GM12864 (cell line): ENCODE results near the gene PYDC1.

Experiments used
- DNase-seq: peaks from one replicate; pipeline ENCODE4 v3.0.0-alpha.2; 2011; ENCODE audit warnings: low read depth
- H3K4me3 ChIP-seq: 2 replicates; pipeline ENCODE4 v1.5.1; 2011; ENCODE audit warnings: mild to moderate bottlenecking, low read depth, low read length, control low read depth
- CTCF ChIP-seq: IDR thresholded peaks from 2 replicates; pipeline ENCODE4 v1.5.1; 2011; ENCODE audit warnings: low read depth, mild to moderate bottlenecking, moderate library complexity, low read length, control low read depth, inconsistent platforms; ENCODE audit errors: missing control alignments

PYDC1 gene

GRCh38 chr16:31221357-31222160 lies 4.6 kb upstream of the PYDC1 start:
- no peak overlapping the region for H3K4me3 ChIP-seq
- DNase-seq, result no peak
- no peak for TF ChIP-seq CTCF

DNA sequence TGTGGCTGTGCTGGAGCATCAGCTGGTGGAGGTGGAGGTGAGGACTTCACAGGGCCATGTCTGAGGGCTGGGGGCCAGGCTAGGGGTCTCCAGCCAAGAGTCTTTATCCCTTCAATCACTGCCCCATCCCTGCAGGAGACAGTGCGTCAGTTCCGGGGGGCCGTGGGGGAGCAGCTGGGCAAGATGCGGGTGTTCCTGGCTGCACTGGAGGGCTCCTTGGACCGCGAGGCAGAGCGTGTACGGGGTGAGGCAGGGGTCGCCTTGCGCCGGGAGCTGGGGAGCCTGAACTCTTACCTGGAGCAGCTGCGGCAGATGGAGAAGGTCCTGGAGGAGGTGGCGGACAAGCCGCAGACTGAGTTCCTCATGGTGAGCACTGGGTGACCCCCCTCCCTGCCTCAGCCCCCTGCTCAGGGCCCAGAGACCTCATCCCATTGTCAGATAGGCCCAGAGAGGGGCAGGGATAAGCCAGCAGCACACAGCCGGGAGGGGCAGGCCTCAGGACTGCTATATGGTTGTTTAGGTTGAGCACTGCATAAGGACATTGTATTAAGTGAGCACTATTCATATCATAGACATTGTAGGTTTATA lies 2.3 kb upstream of the PYDC1 start:
- DNase-seq, result no peak
- no peak overlapping the region for H3K4me3 ChIP-seq
- no peak for TF ChIP-seq CTCF

DNA sequence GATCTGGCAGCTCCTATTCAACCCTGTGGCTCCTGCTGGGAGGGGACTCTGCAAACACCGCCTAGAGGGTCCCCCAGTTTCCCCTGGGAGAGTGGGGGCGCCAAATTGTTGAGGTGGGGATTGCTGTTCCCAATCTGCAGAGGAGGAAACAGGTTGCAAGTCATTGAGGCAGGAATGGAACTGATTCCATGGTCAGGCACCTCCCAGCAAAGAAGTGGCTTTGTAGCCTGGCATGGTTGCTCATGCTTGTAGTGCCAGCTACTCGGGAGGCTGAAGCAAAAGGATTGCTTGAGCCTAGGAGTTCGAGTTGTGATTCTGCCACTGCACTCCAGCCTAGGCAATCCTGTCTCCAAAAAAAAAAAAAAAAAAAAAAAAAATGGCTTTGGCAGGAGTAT lies 198 bp upstream of the PYDC1 start:
- no peak overlapping the region for H3K4me3 ChIP-seq

DNA sequence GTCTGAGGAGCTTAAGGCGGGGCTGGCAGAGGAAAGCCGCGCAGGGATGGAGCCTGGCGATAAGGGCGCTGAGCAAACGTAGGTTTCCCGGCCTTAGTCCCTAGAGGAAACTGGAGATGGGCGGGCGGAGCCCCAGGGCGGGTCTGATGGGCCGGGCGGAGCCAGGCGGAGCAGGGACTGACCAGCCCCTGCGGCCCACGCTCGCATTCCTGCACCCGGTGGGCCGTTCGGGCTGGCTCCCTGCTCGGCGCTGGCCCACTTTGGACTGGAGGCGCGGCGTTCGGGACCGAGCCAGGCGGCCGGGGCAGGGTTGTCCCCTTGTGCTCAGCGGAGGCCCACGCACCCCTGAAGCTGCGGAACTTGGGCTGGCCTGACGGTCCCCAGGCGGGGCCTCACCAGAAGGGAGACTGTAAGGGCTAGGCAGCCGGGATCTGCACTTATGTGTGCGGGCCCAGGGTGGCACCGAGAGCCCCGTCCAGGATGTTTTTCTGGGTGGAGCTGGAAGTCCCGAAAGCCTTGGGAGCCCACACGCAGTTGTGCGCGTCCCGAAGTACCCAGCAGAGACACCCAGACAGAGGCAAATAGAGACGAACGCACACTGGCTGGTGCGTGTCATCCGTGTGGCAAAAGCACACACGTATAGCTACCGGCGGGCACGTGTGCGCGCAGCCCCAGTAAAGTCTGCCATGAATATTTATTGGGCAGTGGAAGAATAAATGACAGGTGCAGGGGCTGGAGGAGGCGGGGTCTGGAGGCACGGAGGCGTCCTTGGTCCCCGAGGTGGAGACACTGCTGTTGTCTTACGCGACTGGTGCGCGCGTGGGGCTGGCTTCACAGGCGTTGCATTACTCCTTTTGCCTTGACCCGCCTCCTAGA lies 1.4 kb downstream of the PYDC1 start:
- no peak for DNase-seq
- no peak overlapping the region for H3K4me3 ChIP-seq
- TF ChIP-seq CTCF, result no peak

More for the DNA sequence above, 198 bp upstream of the PYDC1 start:
- no peak for DNase-seq
- no peak for TF ChIP-seq CTCF

- TF ChIP-seq CTCF, result no peak
- no peak overlapping the region for H3K4me3 ChIP-seq
- no peak for DNase-seq
Measured at GRCh38 chr16:31214708-31215286, 2.1 kb downstream of the PYDC1 start.

DNA sequence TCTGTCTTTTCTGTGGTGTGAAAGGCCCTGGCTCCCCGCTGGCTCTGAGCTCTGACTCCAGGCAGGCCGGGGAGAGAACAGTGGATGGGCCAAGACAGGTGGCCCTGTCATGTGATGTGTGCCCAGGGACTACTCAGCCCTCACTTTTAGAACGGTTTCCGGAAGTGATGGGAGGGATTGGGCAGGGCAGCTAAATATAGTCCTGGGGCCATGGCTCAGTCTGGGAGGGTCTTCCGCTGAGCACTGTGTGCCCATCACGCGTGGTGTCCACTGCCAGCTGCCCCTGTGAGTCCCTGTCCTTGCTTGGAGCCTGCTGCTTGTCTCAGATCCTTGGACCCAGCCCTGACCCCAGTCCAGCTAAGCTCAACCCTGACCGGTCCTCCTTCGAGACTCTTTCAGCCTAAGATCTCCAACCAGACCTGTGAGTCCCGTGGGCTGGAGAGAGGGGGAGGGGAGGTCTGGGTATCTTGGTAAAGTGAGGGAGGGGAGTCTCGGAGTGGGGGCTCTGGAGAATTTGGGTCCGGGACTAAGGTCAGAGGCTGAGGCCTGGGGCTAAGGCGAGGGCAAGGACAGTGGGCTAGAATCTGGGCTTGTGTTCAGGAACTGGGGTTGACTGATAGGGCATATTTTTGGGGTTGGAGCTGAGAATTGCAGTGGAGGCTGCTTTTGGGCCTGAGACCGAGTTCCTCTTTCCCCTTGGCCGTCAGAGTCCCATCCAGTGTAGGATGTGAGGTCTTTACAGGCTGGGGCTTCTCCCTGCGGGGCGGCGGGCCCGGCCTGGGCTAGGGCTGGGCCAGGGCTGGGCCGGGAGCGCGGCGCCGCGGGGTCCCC lies 2.8 kb downstream of the PYDC1 start, which contains the start of gene TRIM72:
TSS of gene TRIM72 (plus strand) at position 243 of the 831 bp plus-strand sequence. CDS start 620 bp downstream, outside the sequence.
- no peak within 1 kb of the TSS for H3K4me3 ChIP-seq
- DNase-seq, result no peak
- TF ChIP-seq CTCF, result no peak
